IMR-90 (cell line): ENCODE results near the gene PCCA. TPM values are rescaled to one million over a fixed set of nuclear protein-coding genes. Genes with fewer than 3 reads are reported as not detected.

Source experiments
- ATAC-seq: fragments of 200-7000 bp; cut with Tn5 transposase; 2 replicates; pipeline ENCODE4 v1.9.1; 2020; ENCODE audit warnings: low read depth, mild to moderate bottlenecking, moderate library complexity
- BruUV-seq: library from RNA; stranded (reverse); fragments of 400-500 nt; replicated peaks from 2 replicates; lab custom pipeline; 2021; lab: Mats Ljungman, UMichigan
- CTCF ChIA-PET: fragments of 300-600 bp; formaldehyde crosslinking; extraction: SDS; loops from one replicate; lab custom pipeline; 2021; ENCODE audit warnings: antibody characterized with exemption; lab: Yijun Ruan, JAX
- POLR2A ChIA-PET: fragments of 300-600 bp; sonication (Branson Sonifier 250); formaldehyde crosslinking; loops from one replicate; lab custom pipeline; 2022; ENCODE audit warnings: antibody characterized with exemption; ENCODE audit not compliant: unreplicated experiment; lab: Charles Lee
- DNase-seq: peaks from one replicate; pipeline ENCODE4 v3.0.0; 2013
- H2AFZ ChIP-seq: replicated peaks from 2 replicates; pipeline ENCODE3; 2013; ENCODE audit warnings: low read length, mild to moderate bottlenecking; ENCODE audit not compliant: poor library complexity
- H2AK5ac ChIP-seq: 2 replicates; pipeline ENCODE4 v1.6.1; 2013; ENCODE audit warnings: low read depth, low read length, inconsistent platforms
- H2AK9ac ChIP-seq: replicated peaks from 2 replicates; pipeline ENCODE3; 2013; ENCODE audit warnings: mild to moderate bottlenecking, low read depth, low read length, moderate library complexity; ENCODE audit not compliant: poor library complexity
- H2BK120ac ChIP-seq: 2 replicates; pipeline ENCODE4 v1.6.1; 2013; ENCODE audit warnings: low read depth, low read length, inconsistent platforms
- H2BK15ac ChIP-seq: 3 replicates; pipeline ENCODE4 v1.6.1; 2013; ENCODE audit warnings: low read depth, low read length, inconsistent platforms
- H2BK20ac ChIP-seq: 2 replicates; pipeline ENCODE4 v1.6.1; 2013; ENCODE audit warnings: low read depth, mild to moderate bottlenecking, inconsistent platforms, low read length, moderate library complexity
- H2BK5ac ChIP-seq: 2 replicates; pipeline ENCODE4 v1.6.1; 2013; ENCODE audit warnings: mild to moderate bottlenecking, low read depth, low read length, inconsistent platforms; ENCODE audit not compliant: poor library complexity, severe bottlenecking
- H3K14ac ChIP-seq: replicated peaks from 2 replicates; pipeline ENCODE4 v1.6.1; 2013; ENCODE audit warnings: low read depth, low read length, inconsistent platforms
- H3K18ac ChIP-seq: 2 replicates; pipeline ENCODE4 v1.6.1; 2013; ENCODE audit warnings: low read depth, low read length, control low read depth
- H3K23ac ChIP-seq: 2 replicates; pipeline ENCODE4 v1.6.1; 2013; ENCODE audit warnings: low read depth, low read length, inconsistent platforms
- H3K27ac ChIP-seq: 2 replicates; pipeline ENCODE4 v1.5.1; 2013; ENCODE audit warnings: mild to moderate bottlenecking, control low read depth, low read length; ENCODE audit not compliant: insufficient read depth
- H3K27me3 ChIP-seq: 2 replicates; pipeline ENCODE4 v1.6.1; 2013; ENCODE audit warnings: low read length; ENCODE audit not compliant: control insufficient read depth, insufficient read depth
- H3K36me3 ChIP-seq: 2 replicates; pipeline ENCODE4 v1.6.1; 2013; ENCODE audit warnings: low read length, mixed read lengths; ENCODE audit not compliant: control insufficient read depth, insufficient read depth
- H3K4ac ChIP-seq: 2 replicates; pipeline ENCODE4 v1.6.1; 2013; ENCODE audit warnings: low read depth, low read length, inconsistent platforms
- H3K4me1 ChIP-seq: 2 replicates; pipeline ENCODE4 v1.6.1; 2013; ENCODE audit warnings: low read length, mixed read lengths; ENCODE audit not compliant: control insufficient read depth, insufficient read depth
- H3K4me2 ChIP-seq: 2 replicates; pipeline ENCODE4 v1.6.1; 2013; ENCODE audit warnings: low read depth, mild to moderate bottlenecking, control low read depth, low read length, moderate library complexity
- H3K4me3 ChIP-seq: 2 replicates; pipeline ENCODE4 v1.5.1; 2013; ENCODE audit warnings: low read depth, mild to moderate bottlenecking, control low read depth, low read length, moderate library complexity; ENCODE audit not compliant: insufficient read depth
- H3K56ac ChIP-seq: 2 replicates; pipeline ENCODE4 v1.6.1; 2013; ENCODE audit warnings: low read length, inconsistent platforms; ENCODE audit not compliant: insufficient read depth; ENCODE audit errors: extremely low read depth
- H3K79me1 ChIP-seq, 2 experiments: 2 replicates each; pipeline ENCODE4 v1.6.1; 2013; ENCODE audit warnings: low read length in 2 of 2, inconsistent platforms in 1 of 2, low read depth in 1 of 2
- H3K9ac ChIP-seq: 2 replicates; pipeline ENCODE4 v1.6.1; 2013; ENCODE audit warnings: low read depth, low read length, control low read depth
- H3K9me1 ChIP-seq: 2 replicates; pipeline ENCODE4 v1.6.1; 2013; ENCODE audit warnings: low read length, inconsistent platforms; ENCODE audit not compliant: insufficient read depth
- H3K9me3 ChIP-seq: 2 replicates; pipeline ENCODE4 v1.6.1; 2013; ENCODE audit warnings: low read length; ENCODE audit not compliant: control insufficient read depth, insufficient read depth
- H4K20me1 ChIP-seq: 2 replicates; pipeline ENCODE4 v1.6.1; 2013; ENCODE audit warnings: low read length, inconsistent platforms; ENCODE audit not compliant: insufficient read depth
- H4K5ac ChIP-seq: 2 replicates; pipeline ENCODE4 v1.6.1; 2013; ENCODE audit warnings: mild to moderate bottlenecking, low read depth, low read length, control low read depth
- H4K8ac ChIP-seq, 2 experiments: 2 replicates each; pipeline ENCODE4 v1.6.1; 2013; ENCODE audit warnings: low read depth in 2 of 2, low read length in 2 of 2, control low read depth in 1 of 2, inconsistent platforms in 1 of 2
- H4K91ac ChIP-seq: 2 replicates; pipeline ENCODE4 v1.6.1; 2013; ENCODE audit warnings: low read depth, low read length, inconsistent platforms; ENCODE audit not compliant: insufficient read depth
- BHLHE40 ChIP-seq: fragments of 150-350 bp; IDR thresholded peaks from 2 replicates; pipeline ENCODE4 v1.6.1; 2016; ENCODE audit warnings: mild to moderate bottlenecking, low read depth, low read length
- CEBPB ChIP-seq: IDR thresholded peaks from 2 replicates; pipeline ENCODE4 v1.6.1; 2012; ENCODE audit warnings: low read depth, low read length, improper control_type of control experiment
- CHD1 ChIP-seq: IDR thresholded peaks from 2 replicates; pipeline ENCODE4 v1.6.1; 2012; ENCODE audit warnings: low read depth, low read length, improper control_type of control experiment
- CTCF ChIP-seq: conservative IDR thresholded peaks from 2 replicates; pipeline ENCODE4 v1.5.1; 2012; ENCODE audit warnings: mild to moderate bottlenecking, low read depth, low read length, improper control_type of control experiment
- ELK1 ChIP-seq: fragments of 150-350 bp; IDR thresholded peaks from 2 replicates; pipeline ENCODE4 v1.6.1; 2016; ENCODE audit warnings: low read depth, mild to moderate bottlenecking, low read length, moderate library complexity, borderline replicate concordance
- FOS ChIP-seq: fragments of 150-350 bp; IDR thresholded peaks from 2 replicates; pipeline ENCODE4 v1.6.1; 2016; ENCODE audit warnings: low read depth, low read length
- MAFK ChIP-seq: IDR thresholded peaks from 2 replicates; pipeline ENCODE4 v1.6.1; 2012; ENCODE audit warnings: low read depth, low read length, improper control_type of control experiment
- MAZ ChIP-seq: IDR thresholded peaks from 2 replicates; pipeline ENCODE4 v1.6.1; 2012; ENCODE audit warnings: low read depth, mild to moderate bottlenecking, low read length, improper control_type of control experiment, moderate library complexity, borderline replicate concordance
- MXI1 ChIP-seq: IDR thresholded peaks from 2 replicates; pipeline ENCODE4 v1.6.1; 2012; ENCODE audit warnings: low read depth, mild to moderate bottlenecking, low read length, moderate library complexity, borderline replicate concordance
- POLR2A ChIP-seq: IDR thresholded peaks from 2 replicates; pipeline ENCODE4 v1.6.1; 2012; ENCODE audit warnings: mild to moderate bottlenecking, low read depth, low read length
- RAD21 ChIP-seq: IDR thresholded peaks from 2 replicates; pipeline ENCODE4 v1.6.1; 2012; ENCODE audit warnings: low read length, improper control_type of control experiment
- RCOR1 ChIP-seq: IDR thresholded peaks from 2 replicates; pipeline ENCODE4 v1.6.1; 2012; ENCODE audit warnings: mild to moderate bottlenecking, low read length, improper control_type of control experiment; ENCODE audit not compliant: insufficient replicate concordance
- RFX5 ChIP-seq: IDR thresholded peaks from 2 replicates; pipeline ENCODE4 v1.8.0; 2012; ENCODE audit warnings: low read depth, mild to moderate bottlenecking, low read length, moderate library complexity
- SMC3 ChIP-seq: fragments of 150-350 bp; IDR thresholded peaks from 2 replicates; pipeline ENCODE4 v1.6.1; 2016; ENCODE audit warnings: low read depth, mild to moderate bottlenecking, antibody characterized with exemption, low read length, moderate library complexity
- WGBS, 2 experiments: methylation state at CpG; one replicate each; pipeline versions ENCODE4 v1.1.5 to v1.1.7; 2013; ENCODE audit warnings: missing lambda C conversion rate in 2 of 2; ENCODE audit not compliant: insufficient read length in 1 of 2; ENCODE audit errors: extremely low coverage in 2 of 2; 5-methylcytosine and 5-hydroxymethylcytosine counted together
- dilution Hi-C: fragments of 300-500 bp; cut with HindIII; formaldehyde crosslinking; loops from one replicate; pipeline ENCODE4 v1.14.3; 2018; ENCODE audit warnings: low sequenced_read_pairs; ENCODE audit not compliant: unreplicated experiment
- in situ Hi-C: fragments of 300-500 bp; cut with MboI; formaldehyde crosslinking; loops from 3 replicates; pipeline ENCODE4 v1.14.3; 2019; ENCODE audit warnings: low sequenced_read_pairs, inconsistent platforms, mixed read lengths
- intact Hi-C: fragments of 100-400 bp; cut with micrococcal nuclease; formaldehyde crosslinking; loops from 2 replicates; pipeline ENCODE4 v1.10.0; 2022
- polyA plus RNA-seq, 3 experiments: library from polyadenylated mRNA; depleted of rRNA; stranded (reverse); fragments of >200 nt; gene quantifications; 2 replicates each; pipeline ENCODE4 v1.2.3, GENCODE V29; 2012; ENCODE audit warnings: low replicate concordance in 1 of 3
- total RNA-seq: library from RNA; depleted of rRNA; stranded (reverse); fragments of >200 nt; gene quantifications from 2 replicates; pipeline ENCODE4 v1.2.3, GENCODE V29; 2012

The PCCA gene
- total and polyA plus RNA-seq, 2 of the 4 experiments (the other 2 are of a cell fraction), result 7.6 to 24.0 TPM

GRCh38 chr13:100059827-100060226 lies 29.1 kb upstream of the PCCA start:
- BruUV-seq, result no TSS peak
- no peaks in the 10 kb centered on the region for H3K36me3 ChIP-seq
- no peaks in the 10 kb centered on the region; the same call in none of the 2 replicates for H3K9me3 ChIP-seq
- H4K20me1 ChIP-seq, result no peaks in the 10 kb centered on the region
- no peaks in the 10 kb centered on the region for H3K9me1 ChIP-seq
- H3K18ac ChIP-seq, result no peak overlapping the region
- no peak overlapping the region for H4K91ac ChIP-seq
- no peak overlapping the region for H2AK9ac ChIP-seq
- H2BK120ac ChIP-seq, result no peak overlapping the region
- H3K23ac ChIP-seq, result no peak overlapping the region
- H2BK20ac ChIP-seq, result no peak overlapping the region
- TF ChIP-seq CHD1 (no peak), CEBPB (no peak), MAZ (no peak), SMC3 (no peak), BHLHE40 (no peak), RAD21 (no peak), MAFK (no peak), MXI1 (no peak), ELK1 (no peak), RCOR1 (no peak), RFX5 (no peak), POLR2A (no peak), CTCF (no peak), FOS (no peak)
- ATAC-seq, result no peak
- H2BK15ac ChIP-seq, result no peak overlapping the region
- H3K4me3 ChIP-seq, result no peak overlapping the region
- ChIA-PET CTCF (interaction anchor here (0.6 kb wide), 1 partner anchor 34 kb away, joined by 7 read pairs; no protein-coding TSS in a partner anchor), POLR2A (no interaction called here)
- in situ Hi-C loops, result no loop called here
- no peak for DNase-seq
- peaks cover 3% of the 10 kb centered on the region; the same call in 1 of the 2 replicates for H3K4me1 ChIP-seq
- H3K4ac ChIP-seq, result no peak overlapping the region
- WGBS, 2 experiments, result no CpG with 5 or more reads among the region's 3 CpGs
- H3K56ac ChIP-seq, result no peak overlapping the region
- H3K27ac ChIP-seq, result no peak overlapping the region
- no peaks in the 10 kb centered on the region for H3K79me1 ChIP-seq
- no peak overlapping the region for H4K5ac ChIP-seq
- no peak overlapping the region for H2AFZ ChIP-seq
- H3K27me3 ChIP-seq, result no peaks in the 10 kb centered on the region; the same call in 1 of the 2 replicates
- H3K4me2 ChIP-seq, result no peak overlapping the region
- no peak overlapping the region for H3K14ac ChIP-seq
- H2BK5ac ChIP-seq, result no peak overlapping the region
- dilution Hi-C loops, result no loop called here
- H3K9ac ChIP-seq, result no peak overlapping the region
- no peak overlapping the region for H4K8ac ChIP-seq
- no peak overlapping the region for H2AK5ac ChIP-seq
- intact Hi-C loops, result no loop called here
